ENCODE measurements around the gene ECI1. TPM values are rescaled to one million over a fixed set of nuclear protein-coding genes. Genes with fewer than 3 reads are reported as not detected.

The ECI1 gene
- total RNA-seq, 2 donors from 2014 or later = 71.8 to 108 TPM

- H3K9me3 ChIP-seq = no peaks in the 10 kb centered on the region
- H3K4me1 ChIP-seq = no peaks in the 10 kb centered on the region
- TF ChIP-seq, protein P1, sequence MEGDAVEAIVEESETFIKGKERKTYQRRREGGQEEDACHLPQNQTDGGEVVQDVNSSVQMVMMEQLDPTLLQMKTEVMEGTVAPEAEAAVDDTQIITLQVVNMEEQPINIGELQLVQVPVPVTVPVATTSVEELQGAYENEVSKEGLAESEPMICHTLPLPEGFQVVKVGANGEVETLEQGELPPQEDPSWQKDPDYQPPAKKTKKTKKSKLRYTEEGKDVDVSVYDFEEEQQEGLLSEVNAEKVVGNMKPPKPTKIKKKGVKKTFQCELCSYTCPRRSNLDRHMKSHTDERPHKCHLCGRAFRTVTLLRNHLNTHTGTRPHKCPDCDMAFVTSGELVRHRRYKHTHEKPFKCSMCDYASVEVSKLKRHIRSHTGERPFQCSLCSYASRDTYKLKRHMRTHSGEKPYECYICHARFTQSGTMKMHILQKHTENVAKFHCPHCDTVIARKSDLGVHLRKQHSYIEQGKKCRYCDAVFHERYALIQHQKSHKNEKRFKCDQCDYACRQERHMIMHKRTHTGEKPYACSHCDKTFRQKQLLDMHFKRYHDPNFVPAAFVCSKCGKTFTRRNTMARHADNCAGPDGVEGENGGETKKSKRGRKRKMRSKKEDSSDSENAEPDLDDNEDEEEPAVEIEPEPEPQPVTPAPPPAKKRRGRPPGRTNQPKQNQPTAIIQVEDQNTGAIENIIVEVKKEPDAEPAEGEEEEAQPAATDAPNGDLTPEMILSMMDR (IDR thresholded peaks at IDR 0.05) = no peak
- H3K4me3 ChIP-seq = no peak overlapping the region
- no peaks in the 10 kb centered on the region for H3K27me3 ChIP-seq
- H3K27ac ChIP-seq = no peak overlapping the region
- peaks cover 3% of the 10 kb centered on the region for H3K36me3 ChIP-seq
- no peak for DNase-seq (ENCODE audit: low spot score)
These were observed 26.9 kb upstream of the ECI1 start for GRCh38 chr16:2278272-2278608.

GRCh38 chr16:2277466-2278271 lies 26.3 kb upstream of the ECI1 start:
- DNase-seq (ENCODE audit: low spot score) = no peak

GRCh38 chr16:2276368-2277195 lies 25.2 kb upstream of the ECI1 start:
- Histone ChIP-seq H3K4me3 (no peak overlapping the region), H3K27ac (no peak overlapping the region), H3K27me3 (no peaks in the 10 kb centered on the region), H3K36me3 (peaks cover 3% of the 10 kb centered on the region), H3K4me1 (no peaks in the 10 kb centered on the region), H3K9me3 (no peaks in the 10 kb centered on the region)
- TF ChIP-seq, protein P1 (IDR thresholded peaks at IDR 0.05) = no peak
- no peak for DNase-seq (ENCODE audit: low spot score)

More at GRCh38 chr16:2277466-2278271, 26.3 kb upstream of the ECI1 start:
- Histone ChIP-seq H3K36me3 (peaks cover 3% of the 10 kb centered on the region), H3K4me1 (no peaks in the 10 kb centered on the region), H3K27me3 (no peaks in the 10 kb centered on the region), H3K4me3 (no peak overlapping the region), H3K9me3 (no peaks in the 10 kb centered on the region), H3K27ac (no peak overlapping the region)
- TF ChIP-seq, protein P1 (IDR thresholded peaks at IDR 0.05) = no peak

GRCh38 chr16:2275476-2276367 lies 24.3 kb upstream of the ECI1 start:
- TF ChIP-seq, protein P1 (IDR thresholded peaks at IDR 0.05) = no peak
- Histone ChIP-seq H3K27ac (no peak overlapping the region), H3K4me3 (no peak overlapping the region), H3K4me1 (no peaks in the 10 kb centered on the region), H3K36me3 (peaks cover 3% of the 10 kb centered on the region), H3K9me3 (no peaks in the 10 kb centered on the region), H3K27me3 (no peaks in the 10 kb centered on the region)
- no peak for DNase-seq (ENCODE audit: low spot score)

GRCh38 chr16:2273931-2274330 lies 22.5 kb upstream of the ECI1 start:
- Histone ChIP-seq H3K27ac (no peak overlapping the region), H3K27me3 (no peaks in the 10 kb centered on the region), H3K4me3 (no peak overlapping the region), H3K36me3 (peaks cover 3% of the 10 kb centered on the region), H3K9me3 (no peaks in the 10 kb centered on the region), H3K4me1 (peaks cover 0 to 13% of the 10 kb centered on the region in 2 donors)
- TF ChIP-seq, protein P1 (IDR thresholded peaks at IDR 0.05) = no peak
- DNase-seq (ENCODE audit: low spot score) = no peak

Data from right atrium auricular region (tissue), 2 donors.